ENCODE measurements around the gene NAA10.

Gene NAA10

GRCh38 chrX:153882557-153882956 is 52.3 kb downstream of the NAA10 start:
- no peak overlapping the region for H3K4me2 ChIP-seq (ENCODE audit: low read depth, low read length, poor library complexity, severe bottlenecking)
- H3K4me1 ChIP-seq (ENCODE audit: insufficient read depth, low read length, poor library complexity, severe bottlenecking): peaks cover 20% of the 10 kb centered on the region
- no peak overlapping the region for H2AFZ ChIP-seq (ENCODE audit: low read length)
- H3K27me3 ChIP-seq (ENCODE audit: insufficient read depth, low read length, poor library complexity, severe bottlenecking): no peaks in the 10 kb centered on the region
- no peak overlapping the region for H3K4me3 ChIP-seq (ENCODE audit: low read length, poor library complexity, severe bottlenecking)
- H3K9me3 ChIP-seq (ENCODE audit: insufficient read depth, low read depth, low read length): no peaks in the 10 kb centered on the region
- H3K9ac ChIP-seq (ENCODE audit: low read depth, low read length, poor library complexity, severe bottlenecking): no peak overlapping the region
- H3F3A ChIP-seq (ENCODE audit: low read depth): no peaks in the 10 kb centered on the region
- H4K20me1 ChIP-seq (ENCODE audit: insufficient read depth, low read length, poor library complexity, severe bottlenecking): no peaks in the 10 kb centered on the region
- no peak for TF ChIP-seq EZH2phosphoT487 (IDR thresholded peaks at IDR 0.05; ENCODE audit: borderline replicate concordance)
- TF ChIP-seq CTCF (conservative IDR thresholded peaks at IDR 0.05; ENCODE audit: low read length): no peak
- H3K36me3 ChIP-seq (ENCODE audit: insufficient read depth, low read length): no peaks in the 10 kb centered on the region
- no peaks in the 10 kb centered on the region for H3K79me2 ChIP-seq (ENCODE audit: insufficient read depth, low read length)
- no peaks in the 10 kb centered on the region for H3K9me2 ChIP-seq (replicated peaks; ENCODE audit: low read depth, low read length)

GRCh38 chrX:153882086-153882498 is 52.7 kb downstream of the NAA10 start:
- no peak overlapping the region for H2AFZ ChIP-seq (ENCODE audit: low read length)
- no peaks in the 10 kb centered on the region for H4K20me1 ChIP-seq (ENCODE audit: insufficient read depth, low read length, poor library complexity, severe bottlenecking)
- H3K4me2 ChIP-seq (ENCODE audit: low read depth, low read length, poor library complexity, severe bottlenecking): no peak overlapping the region
- H3K27me3 ChIP-seq (ENCODE audit: insufficient read depth, low read length, poor library complexity, severe bottlenecking): no peaks in the 10 kb centered on the region
- TF ChIP-seq CTCF (conservative IDR thresholded peaks at IDR 0.05; ENCODE audit: low read length) (no peak), EZH2phosphoT487 (IDR thresholded peaks at IDR 0.05; ENCODE audit: borderline replicate concordance) (no peak)
- H3K79me2 ChIP-seq (ENCODE audit: insufficient read depth, low read length): no peaks in the 10 kb centered on the region
- H3K9me3 ChIP-seq (ENCODE audit: insufficient read depth, low read depth, low read length): no peaks in the 10 kb centered on the region
- H3K9me2 ChIP-seq (replicated peaks; ENCODE audit: low read depth, low read length): no peaks in the 10 kb centered on the region
- H3K36me3 ChIP-seq (ENCODE audit: insufficient read depth, low read length): no peaks in the 10 kb centered on the region
- no peak overlapping the region for H3K4me3 ChIP-seq (ENCODE audit: low read length, poor library complexity, severe bottlenecking)
- peaks cover 17% of the 10 kb centered on the region for H3K4me1 ChIP-seq (ENCODE audit: insufficient read depth, low read length, poor library complexity, severe bottlenecking)
- H3F3A ChIP-seq (ENCODE audit: low read depth): no peaks in the 10 kb centered on the region
- no peak overlapping the region for H3K9ac ChIP-seq (ENCODE audit: low read depth, low read length, poor library complexity, severe bottlenecking)

GRCh38 chrX:153881281-153881680 is 53.6 kb downstream of the NAA10 start:
- Histone ChIP-seq H3K9me2 (replicated peaks; ENCODE audit: low read depth, low read length) (no peaks in the 10 kb centered on the region), H3K9me3 (ENCODE audit: insufficient read depth, low read depth, low read length) (no peaks in the 10 kb centered on the region), H3K4me1 (ENCODE audit: insufficient read depth, low read length, poor library complexity, severe bottlenecking) (peaks cover 16% of the 10 kb centered on the region), H3K9ac (ENCODE audit: low read depth, low read length, poor library complexity, severe bottlenecking) (no peak overlapping the region), H3K27me3 (ENCODE audit: insufficient read depth, low read length, poor library complexity, severe bottlenecking) (no peaks in the 10 kb centered on the region), H2AFZ (ENCODE audit: low read length) (no peak overlapping the region), H3F3A (ENCODE audit: low read depth) (no peaks in the 10 kb centered on the region), H3K4me2 (ENCODE audit: low read depth, low read length, poor library complexity, severe bottlenecking) (no peak overlapping the region), H3K4me3 (ENCODE audit: low read length, poor library complexity, severe bottlenecking) (no peak overlapping the region), H4K20me1 (ENCODE audit: insufficient read depth, low read length, poor library complexity, severe bottlenecking) (no peaks in the 10 kb centered on the region), H3K79me2 (ENCODE audit: insufficient read depth, low read length) (no peaks in the 10 kb centered on the region), H3K36me3 (ENCODE audit: insufficient read depth, low read length) (no peaks in the 10 kb centered on the region)
- TF ChIP-seq EZH2phosphoT487 (IDR thresholded peaks at IDR 0.05; ENCODE audit: borderline replicate concordance) (no peak), CTCF (conservative IDR thresholded peaks at IDR 0.05; ENCODE audit: low read length) (no peak)

Measured in Loucy (cell line).